Measurements from ENCODE around the gene TMPRSS7.
"Not testable (repeated sequence)": the region's sequence is repeated elsewhere in the genome, so short reads cannot be mapped to it uniquely, and the experiment has no call there.

The TMPRSS7 gene

GRCh38 chr3:112012205-112012992 lies 22.1 kb upstream of the TMPRSS7 start:
- DNase-seq (ENCODE audit: low spot score): no peak

- peak; percentile 30 for DNase-seq (ENCODE audit: low spot score)
Measured at GRCh38 chr3:112013058-112013783, 21.3 kb upstream of the TMPRSS7 start.

GRCh38 chr3:112013784-112014143 lies 20.8 kb upstream of the TMPRSS7 start:
- no peak for DNase-seq (ENCODE audit: low spot score)

- DNase-seq (ENCODE audit: low spot score): no peak
Measured at GRCh38 chr3:112017091-112017490, 17.4 kb upstream of the TMPRSS7 start.

- no peak for DNase-seq (ENCODE audit: low spot score)
Measured at GRCh38 chr3:112018712-112019111, 15.8 kb upstream of the TMPRSS7 start.

- DNase-seq (ENCODE audit: low spot score): no peak
Measured at GRCh38 chr3:112019716-112020115, 14.8 kb upstream of the TMPRSS7 start.

- DNase-seq (ENCODE audit: low spot score): no peak
Measured at GRCh38 chr3:112020674-112021085, 13.9 kb upstream of the TMPRSS7 start.

GRCh38 chr3:112027142-112027541 lies 7.4 kb upstream of the TMPRSS7 start:
- no peak for DNase-seq (ENCODE audit: low spot score)

GRCh38 chr3:112027826-112028225 lies 6.7 kb upstream of the TMPRSS7 start:
- DNase-seq (ENCODE audit: low spot score): no peak

GRCh38 chr3:112030901-112031300 lies 3.6 kb upstream of the TMPRSS7 start:
- DNase-seq (ENCODE audit: low spot score): no peak

GRCh38 chr3:112032098-112032731 lies 2.3 kb upstream of the TMPRSS7 start:
- no peak for DNase-seq (ENCODE audit: low spot score)

GRCh38 chr3:112035241-112035640 lies 705 bp downstream of the TMPRSS7 start:
- DNase-seq (ENCODE audit: low spot score): no peak

GRCh38 chr3:112037194-112037593 lies 2.7 kb downstream of the TMPRSS7 start:
- DNase-seq (ENCODE audit: low spot score): not testable (repeated sequence)

GRCh38 chr3:112038863-112039262 lies 4.3 kb downstream of the TMPRSS7 start:
- no peak for DNase-seq (ENCODE audit: low spot score)

GRCh38 chr3:112041321-112041720 lies 6.8 kb downstream of the TMPRSS7 start:
- DNase-seq (ENCODE audit: low spot score): no peak

GRCh38 chr3:112042842-112043280 lies 8.3 kb downstream of the TMPRSS7 start:
- DNase-seq (ENCODE audit: low spot score): no peak

GRCh38 chr3:112043621-112044201 lies 9.2 kb downstream of the TMPRSS7 start:
- peak; percentile 84 for DNase-seq (ENCODE audit: low spot score)

GRCh38 chr3:112046599-112046998 lies 12.1 kb downstream of the TMPRSS7 start:
- DNase-seq (ENCODE audit: low spot score): no peak

- DNase-seq (ENCODE audit: low spot score): no peak
Measured at GRCh38 chr3:112047264-112047663, 12.7 kb downstream of the TMPRSS7 start.

- DNase-seq (ENCODE audit: low spot score): no peak
Measured at GRCh38 chr3:112048911-112049310, 14.4 kb downstream of the TMPRSS7 start.

GRCh38 chr3:112053229-112053628 lies 18.7 kb downstream of the TMPRSS7 start:
- DNase-seq (ENCODE audit: low spot score): no peak

- no peak for DNase-seq (ENCODE audit: low spot score)
Measured at GRCh38 chr3:112056451-112056929, 22.0 kb downstream of the TMPRSS7 start.

Data from LoVo (cell line).